CD4-positive, alpha-beta T cell treated with Interleukin-1 beta for 1 hour (primary cell): ENCODE measurements around the gene AKNA.

Experiments
- DNase-seq, 2 donors: peaks; one replicate each; pipeline ENCODE4 v3.0.0-alpha.2; 2020 to 2022

Gene AKNA

GRCh38 chr9:114394523-114395333 lies 6.9 kb upstream of the AKNA start:
- no peak for DNase-seq

DNA sequence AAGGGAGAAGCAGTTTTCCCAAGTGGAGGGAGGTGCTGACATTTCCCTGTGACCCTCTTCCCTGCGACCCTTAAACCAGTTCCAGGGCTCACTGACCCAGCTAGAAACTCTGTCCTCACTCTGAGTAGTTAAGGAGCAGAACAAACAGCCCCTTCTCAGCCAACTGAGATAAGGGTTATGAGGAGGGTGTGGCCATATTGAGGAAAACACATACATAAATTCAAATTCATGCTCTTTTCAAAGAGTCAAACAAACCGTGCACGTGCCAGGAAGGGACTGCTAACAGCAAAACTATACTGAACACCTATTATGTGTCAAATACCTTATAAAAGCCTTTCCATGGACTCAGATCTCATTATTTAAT lies 4.9 kb upstream of the AKNA start:
- no peak for DNase-seq

DNA sequence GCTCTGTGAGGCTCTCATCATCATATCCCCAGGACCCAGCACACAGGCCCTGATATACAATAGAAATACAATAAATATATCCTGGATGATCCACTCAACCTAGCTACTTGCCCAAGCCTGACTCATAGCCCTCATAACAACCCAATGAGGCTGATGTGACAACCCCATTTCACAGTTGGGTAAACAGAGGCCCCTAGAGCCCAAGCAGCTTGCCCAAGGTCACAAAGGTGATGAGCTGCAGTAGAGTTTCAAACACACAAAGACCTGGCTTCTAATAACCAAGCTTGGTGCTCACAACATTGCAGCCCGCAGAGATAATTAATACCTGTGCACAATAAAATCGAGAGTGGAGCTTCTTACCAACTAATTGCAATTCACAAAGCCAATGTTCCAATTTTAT lies 3.2 kb upstream of the AKNA start:
- no peak for DNase-seq

DNA sequence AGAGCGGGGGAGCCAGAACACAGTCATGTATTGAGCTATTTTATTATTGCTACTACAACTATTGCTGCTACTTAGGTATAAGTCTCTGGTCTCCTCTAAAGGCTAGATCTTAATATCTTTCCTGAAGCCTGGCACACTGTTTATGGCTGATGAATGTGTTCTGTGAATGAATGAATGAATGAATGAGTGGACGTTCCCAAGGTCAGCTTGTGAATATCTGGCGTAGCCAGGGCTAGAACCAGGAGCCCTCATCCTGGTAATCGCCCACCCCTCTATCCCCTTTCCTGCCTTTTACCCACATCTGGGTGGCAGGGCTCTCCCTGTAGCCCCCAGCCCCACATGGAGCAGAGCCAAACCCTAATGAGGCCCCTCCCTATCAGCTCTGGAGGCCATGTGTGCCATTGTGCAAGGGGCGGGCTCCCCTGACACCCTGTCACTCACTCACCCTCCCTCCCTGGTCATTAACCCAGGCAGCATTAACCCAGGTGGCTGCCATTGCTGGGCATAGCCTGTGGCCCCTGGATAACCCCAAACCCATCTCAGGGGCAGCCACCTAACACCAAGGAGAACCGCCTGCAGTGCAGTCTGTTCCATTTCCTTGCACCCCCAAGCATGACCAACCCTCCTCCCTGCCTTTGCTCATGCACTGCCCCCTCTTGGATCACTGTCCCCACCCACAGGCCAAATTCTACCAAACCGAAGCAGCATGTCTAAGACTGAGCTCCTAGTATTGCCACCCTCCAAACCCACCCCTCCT lies 2.0 kb upstream of the AKNA start:
- DNase-seq, result peak in 1 of 2 donors; percentile 22

DNA sequence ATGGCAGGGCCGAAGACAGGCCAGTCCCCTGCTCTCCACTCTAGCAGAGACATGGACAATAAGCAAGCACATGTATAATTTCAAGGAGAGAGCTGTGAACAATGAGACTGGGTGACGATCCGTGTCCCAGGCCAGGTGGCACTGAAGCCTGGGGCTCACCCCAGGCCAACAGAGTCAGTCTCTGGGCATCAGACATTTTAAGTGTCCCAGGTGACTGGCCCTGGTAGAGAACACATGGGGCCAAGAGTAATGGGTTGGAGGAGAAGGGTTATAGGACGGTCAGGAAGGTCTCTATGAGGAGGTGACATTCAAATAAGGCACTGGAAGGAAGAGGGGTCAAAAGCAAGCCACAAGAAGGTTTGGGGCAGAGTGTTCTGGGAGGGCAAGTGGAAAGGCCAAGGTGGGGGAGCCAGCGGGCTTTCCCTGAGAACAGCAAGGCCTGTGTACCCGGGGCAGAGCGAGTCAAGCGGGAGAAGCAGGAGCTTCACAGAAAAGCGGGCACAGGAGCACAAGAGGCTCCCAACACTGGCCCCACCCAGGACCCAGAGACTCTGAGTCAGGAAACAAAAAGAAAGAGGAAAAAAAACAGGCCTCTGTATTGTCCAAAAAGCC lies 1.1 kb upstream of the AKNA start:
- no peak for DNase-seq

- no peak for DNase-seq
These were observed 538 bp upstream of the AKNA start for GRCh38 chr9:114388357-114388682.

- DNase-seq, result peak; percentile 17 to 29
These were observed 699 bp downstream of the AKNA start for GRCh38 chr9:114386886-114387679.

- no peak for DNase-seq
These were observed 1.4 kb downstream of the AKNA start for GRCh38 chr9:114386361-114386885.

GRCh38 chr9:114385397-114386181 lies 2.2 kb downstream of the AKNA start:
- DNase-seq, result peak; percentile 92 to 93

- no peak for DNase-seq
These were observed 2.9 kb downstream of the AKNA start for GRCh38 chr9:114384836-114385396.

GRCh38 chr9:114384341-114384740 lies 3.4 kb downstream of the AKNA start:
- DNase-seq, result peak in 1 of 2 donors; percentile 22

- peak in 1 of 2 donors; percentile 35 for DNase-seq
These were observed 4.1 kb downstream of the AKNA start for GRCh38 chr9:114383521-114384231.

DNA sequence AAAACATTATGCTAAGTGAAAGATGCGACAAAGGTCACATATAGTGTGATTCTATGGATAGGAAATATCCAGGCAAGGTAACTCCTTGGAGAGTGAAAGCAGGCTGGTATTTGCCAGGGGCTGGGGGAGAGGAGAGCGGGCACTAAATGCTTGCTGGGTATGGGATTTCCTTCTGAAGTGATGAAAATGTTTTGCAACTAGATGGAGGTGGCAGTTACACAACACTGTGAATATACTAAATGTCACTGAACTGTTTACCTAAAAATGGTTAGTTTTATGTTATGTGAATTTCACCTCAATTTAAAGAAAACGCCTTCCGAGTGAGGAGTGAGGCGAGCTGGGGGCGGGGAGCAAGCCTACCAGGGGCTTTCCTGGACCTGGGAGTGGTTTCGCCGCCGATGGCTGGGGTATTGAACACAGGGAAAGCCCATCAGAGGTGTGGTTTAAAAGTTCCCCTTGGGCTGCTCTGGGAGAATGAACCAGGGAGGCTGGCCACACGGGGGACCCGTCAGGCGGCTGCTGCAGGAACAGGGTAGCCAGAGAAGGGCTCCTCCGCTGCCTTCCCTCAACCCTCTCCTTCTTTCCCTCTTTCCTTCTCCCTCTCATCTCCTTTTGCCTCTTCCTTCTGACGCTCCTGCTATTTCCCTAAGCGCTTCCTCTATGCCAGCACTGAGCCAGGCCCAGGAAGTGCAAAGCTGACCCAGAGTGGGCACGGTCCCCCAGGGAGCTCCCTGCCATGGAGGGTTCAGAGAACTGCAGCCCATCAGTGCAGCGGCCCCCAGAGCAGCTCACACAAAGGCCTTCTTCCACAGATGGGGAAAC lies 4.9 kb downstream of the AKNA start:
- DNase-seq, result peak; percentile 83

GRCh38 chr9:114378883-114379282 lies 8.9 kb downstream of the AKNA start:
- no peak for DNase-seq

- no peak for DNase-seq
These were observed 9.8 kb downstream of the AKNA start for GRCh38 chr9:114378016-114378415.

- no peak for DNase-seq
These were observed 11.0 kb downstream of the AKNA start for GRCh38 chr9:114376586-114377445.

DNA sequence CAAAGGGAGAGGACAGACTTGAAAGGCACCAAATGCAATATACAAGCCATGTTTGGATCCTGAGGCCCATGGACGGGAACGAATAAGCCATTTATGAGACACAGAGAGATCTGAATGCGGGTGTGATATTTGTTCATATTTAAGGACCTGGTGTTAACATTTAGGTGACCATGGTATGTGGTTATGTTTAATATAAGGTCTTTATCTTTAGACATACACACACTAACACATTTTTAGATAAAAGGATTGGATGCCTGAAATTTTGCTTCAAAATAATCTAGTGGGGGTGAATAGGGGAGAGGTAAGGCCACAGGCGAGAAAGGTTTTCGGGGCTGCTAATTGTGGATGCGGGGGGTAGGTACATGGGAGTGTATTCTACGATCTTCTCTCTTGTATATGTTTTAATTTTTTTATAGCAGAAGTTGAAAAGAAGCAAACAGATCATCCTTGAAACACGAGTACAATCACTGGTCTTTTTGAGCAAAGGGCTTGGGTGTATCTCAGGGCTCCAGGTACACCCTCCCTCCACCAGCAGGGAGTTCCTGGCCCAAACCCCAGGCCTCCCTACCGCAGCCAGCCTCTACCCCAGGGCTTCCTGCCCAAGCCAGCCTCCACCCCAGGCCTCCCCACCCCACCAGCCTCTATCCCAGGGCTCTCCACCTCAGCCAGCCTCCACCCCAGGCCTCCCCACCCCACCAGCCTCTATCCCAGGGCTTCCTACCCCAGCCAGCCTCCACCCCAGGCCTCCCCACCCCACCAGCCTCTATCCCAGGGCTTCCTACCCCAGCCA lies 12.2 kb downstream of the AKNA start:
- peak in 1 of 2 donors; percentile 24 for DNase-seq

- no peak for DNase-seq
These were observed 12.8 kb downstream of the AKNA start for GRCh38 chr9:114374936-114375335.
